Neuron (in vitro differentiated cells): ENCODE results near the gene SZT2.
"Not testable (repeated sequence)": the region's sequence is repeated elsewhere in the genome, so short reads cannot be mapped to it uniquely, and the experiment has no call there.

ENCODE experiments used
- H2AFZ ChIP-seq: one replicate; pipeline ENCODE4 v1.6.1; 2013; ENCODE audit warnings: low read depth, mild to moderate bottlenecking, inconsistent platforms, low read length, moderate library complexity
- H3K27me3 ChIP-seq: one replicate; pipeline ENCODE4 v1.6.1; 2013; ENCODE audit warnings: low read length; ENCODE audit not compliant: insufficient read depth
- H3K36me3 ChIP-seq: one replicate; pipeline ENCODE4 v1.6.1; 2013; ENCODE audit warnings: low read length; ENCODE audit not compliant: insufficient read depth
- H3K4me1 ChIP-seq: one replicate; pipeline ENCODE4 v1.6.1; 2013; ENCODE audit warnings: low read length; ENCODE audit not compliant: insufficient read depth
- H3K4me3 ChIP-seq: 2 replicates; pipeline ENCODE4 v1.5.1; 2013; ENCODE audit warnings: mild to moderate bottlenecking, low read length, moderate library complexity
- H3K9me3 ChIP-seq: one replicate; pipeline ENCODE4 v1.6.1; 2013; ENCODE audit warnings: low read length

The SZT2 gene

GRCh38 chr1:43366601-43367025 lies 23.1 kb upstream of the SZT2 start:
- H3K4me3 ChIP-seq = peak overlapping the region; percentile 55
- H3K27me3 ChIP-seq = no peaks in the 10 kb centered on the region
- H2AFZ ChIP-seq = no peak overlapping the region
- H3K9me3 ChIP-seq = no peaks in the 10 kb centered on the region
- H3K36me3 ChIP-seq = peaks cover 33% of the 10 kb centered on the region
- peaks cover 25% of the 10 kb centered on the region for H3K4me1 ChIP-seq

- H3K9me3 ChIP-seq = no peaks in the 10 kb centered on the region
- H3K27me3 ChIP-seq = no peaks in the 10 kb centered on the region
- peak overlapping the region; percentile 31 for H2AFZ ChIP-seq
- H3K4me3 ChIP-seq = peak overlapping the region; percentile 55
- H3K36me3 ChIP-seq = peaks cover 27% of the 10 kb centered on the region
- peaks cover 25% of the 10 kb centered on the region for H3K4me1 ChIP-seq
Observed at GRCh38 chr1:43367026-43367903, 22.4 kb upstream of the SZT2 start.

GRCh38 chr1:43367904-43368645 lies 21.6 kb upstream of the SZT2 start, which contains the start of gene ELOVL1:
TSS of gene ELOVL1 (minus strand) at chr1:43368011. CDS start at chr1:43365609, 2,402 bp downstream.
- H3K36me3 ChIP-seq = peaks cover 26% of the 10 kb centered on the region
- no peaks in the 10 kb centered on the region for H3K27me3 ChIP-seq
- H2AFZ ChIP-seq = peak within 1 kb of the TSS; percentile 31
- peaks cover 24% of the 10 kb centered on the region for H3K4me1 ChIP-seq
- no peaks in the 10 kb centered on the region for H3K9me3 ChIP-seq
- H3K4me3 ChIP-seq = peak within 1 kb of the TSS; percentile 55

GRCh38 chr1:43368646-43369020 lies 21.1 kb upstream of the SZT2 start:
- no peak overlapping the region for H2AFZ ChIP-seq
- H3K36me3 ChIP-seq = peaks cover 21% of the 10 kb centered on the region
- no peaks in the 10 kb centered on the region for H3K27me3 ChIP-seq
- peak overlapping the region; percentile 55 for H3K4me3 ChIP-seq
- no peaks in the 10 kb centered on the region for H3K9me3 ChIP-seq
- peaks cover 19% of the 10 kb centered on the region for H3K4me1 ChIP-seq

- peaks cover 17% of the 10 kb centered on the region for H3K4me1 ChIP-seq
- not testable (repeated sequence) for H3K27me3 ChIP-seq, H3K4me3 ChIP-seq, H3K9me3 ChIP-seq, H3K36me3 ChIP-seq, H2AFZ ChIP-seq
Observed at GRCh38 chr1:43369779-43370178, 19.9 kb upstream of the SZT2 start.

- Histone ChIP-seq H3K4me3 (no peak overlapping the region), H3K36me3 (peaks cover 3% of the 10 kb centered on the region), H2AFZ (no peak overlapping the region), H3K9me3 (no peaks in the 10 kb centered on the region), H3K27me3 (no peaks in the 10 kb centered on the region), H3K4me1 (peaks cover 17% of the 10 kb centered on the region)
Observed at GRCh38 chr1:43370564-43370963, 19.1 kb upstream of the SZT2 start.

- no peak overlapping the region for H3K4me3 ChIP-seq
- peaks cover 3% of the 10 kb centered on the region for H3K36me3 ChIP-seq
- H3K9me3 ChIP-seq = no peaks in the 10 kb centered on the region
- H3K4me1 ChIP-seq = peaks cover 9% of the 10 kb centered on the region
- H3K27me3 ChIP-seq = no peaks in the 10 kb centered on the region
- no peak overlapping the region for H2AFZ ChIP-seq
Observed at GRCh38 chr1:43372172-43372571, 17.5 kb upstream of the SZT2 start.

GRCh38 chr1:43373066-43373940 lies 16.4 kb upstream of the SZT2 start:
- no peaks in the 10 kb centered on the region for H3K9me3 ChIP-seq

GRCh38 chr1:43376723-43377235 lies 12.9 kb upstream of the SZT2 start:
- Histone ChIP-seq H3K27me3 (no peaks in the 10 kb centered on the region), H3K36me3 (peaks cover 11% of the 10 kb centered on the region), H3K4me1 (no peaks in the 10 kb centered on the region), H3K4me3 (no peak overlapping the region), H2AFZ (no peak overlapping the region), H3K9me3 (no peaks in the 10 kb centered on the region)

More at GRCh38 chr1:43373066-43373940, 16.4 kb upstream of the SZT2 start:
- Histone ChIP-seq H3K27me3 (no peaks in the 10 kb centered on the region), H2AFZ (no peak overlapping the region), H3K36me3 (peaks cover 3% of the 10 kb centered on the region), H3K4me3 (no peak overlapping the region), H3K4me1 (peaks cover 6% of the 10 kb centered on the region)

GRCh38 chr1:43377831-43378230 lies 11.9 kb upstream of the SZT2 start:
- Histone ChIP-seq H3K36me3 (peaks cover 18% of the 10 kb centered on the region), H3K9me3 (no peaks in the 10 kb centered on the region)

GRCh38 chr1:43379476-43379875 lies 10.2 kb upstream of the SZT2 start:
- Histone ChIP-seq H3K4me3 (no peak overlapping the region), H3K9me3 (no peaks in the 10 kb centered on the region), H2AFZ (no peak overlapping the region), H3K4me1 (no peaks in the 10 kb centered on the region), H3K36me3 (peaks cover 32% of the 10 kb centered on the region), H3K27me3 (no peaks in the 10 kb centered on the region)

More at GRCh38 chr1:43377831-43378230, 11.9 kb upstream of the SZT2 start:
- H2AFZ ChIP-seq = no peak overlapping the region
- no peak overlapping the region for H3K4me3 ChIP-seq
- H3K4me1 ChIP-seq = no peaks in the 10 kb centered on the region
- no peaks in the 10 kb centered on the region for H3K27me3 ChIP-seq

GRCh38 chr1:43381612-43382011 lies 8.1 kb upstream of the SZT2 start:
- peaks cover 54% of the 10 kb centered on the region for H3K36me3 ChIP-seq
- H3K9me3 ChIP-seq = no peaks in the 10 kb centered on the region
- no peaks in the 10 kb centered on the region for H3K27me3 ChIP-seq
- H2AFZ ChIP-seq = no peak overlapping the region
- no peaks in the 10 kb centered on the region for H3K4me1 ChIP-seq
- no peak overlapping the region for H3K4me3 ChIP-seq
